Gastroesophageal sphincter (tissue), 4 donors: ENCODE measurements around the gene PTPRD. TPM values are rescaled to one million over a fixed set of nuclear protein-coding genes. Genes with fewer than 3 reads are reported as not detected.

Experiments used
- ATAC-seq: fragments of 150-250 bp; one replicate; pipeline ENCODE4 v1.9.1; 2016; ENCODE audit warnings: mild to moderate bottlenecking, moderate library complexity
- H3K27ac ChIP-seq, 4 donors: fragments of 200-600 bp; sonication (generic) in 3 of 4; 1 replicate in 3 of 4; 2 replicates in 1 of 4; pipeline ENCODE4 v1.5.1; 2016 to 2019
- H3K27me3 ChIP-seq: fragments of 200-600 bp; sonication (generic); one replicate; pipeline ENCODE4 v1.5.1; 2019
- H3K36me3 ChIP-seq, 2 donors: fragments of 200-600 bp; sonication (generic); one replicate each; pipeline ENCODE4 v1.5.1; 2019; ENCODE audit warnings: control low read depth in 1 of 2
- H3K4me1 ChIP-seq, 3 donors: fragments of 200-600 bp; sonication (generic); 1 replicate in 2 of 3; 2 replicates in 1 of 3; pipeline ENCODE4 v1.5.1; 2016 to 2019; ENCODE audit warnings: control low read depth in 2 of 3
- H3K4me3 ChIP-seq, 2 donors: fragments of 200-600 bp; sonication (generic); one replicate each; pipeline ENCODE4 v1.5.1; 2019; ENCODE audit warnings: mild to moderate bottlenecking in 1 of 2, moderate library complexity in 1 of 2
- H3K9me3 ChIP-seq, 3 donors: fragments of 200-600 bp; sonication (generic); one replicate each; pipeline ENCODE4 v1.5.1; 2017 to 2019; ENCODE audit warnings: control low read depth in 2 of 3
- CTCF ChIP-seq, 4 experiments: fragments of 200-600 bp in 2 of 4; fragments of 450-650 bp in 2 of 4; sonication (generic) in 1 of 4; IDR thresholded peaks; one replicate each; pipeline ENCODE4 v1.5.1; 2017 to 2019; ENCODE audit warnings: antibody characterized with exemption in 4 of 4, mild to moderate bottlenecking in 2 of 4, moderate library complexity in 2 of 4
- EP300 ChIP-seq: sonication (generic); formaldehyde crosslinking; IDR thresholded peaks from one replicate; pipeline ENCODE4 v1.6.1; 2017; ENCODE audit warnings: antibody characterized with exemption, mild to moderate bottlenecking
- POLR2A ChIP-seq, 2 donors: fragments of 450-650 bp; IDR thresholded peaks; one replicate each; pipeline ENCODE4 v1.6.1; 2017; ENCODE audit warnings: antibody characterized with exemption in 2 of 2, mild to moderate bottlenecking in 2 of 2, moderate library complexity in 1 of 2
- POLR2AphosphoS5 ChIP-seq: sonication (generic); formaldehyde crosslinking; IDR thresholded peaks from one replicate; pipeline ENCODE4 v1.6.1; 2017; ENCODE audit warnings: antibody characterized with exemption
- WGBS, 2 donors: methylation state at CpG; one replicate each; pipeline ENCODE4 v1.1.5; 2018; ENCODE audit warnings: low coverage in 1 of 2; 5-methylcytosine and 5-hydroxymethylcytosine counted together
- total RNA-seq, 4 donors: library from RNA; depleted of rRNA; stranded (reverse); fragments of >200 nt; gene quantifications; one replicate each; pipeline ENCODE4 v1.1.0, GENCODE V29; 2016

Gene PTPRD
- total RNA-seq, 4 donors from 2014 or later: 3.5 to 53.9 (median 15.8) TPM

DNA sequence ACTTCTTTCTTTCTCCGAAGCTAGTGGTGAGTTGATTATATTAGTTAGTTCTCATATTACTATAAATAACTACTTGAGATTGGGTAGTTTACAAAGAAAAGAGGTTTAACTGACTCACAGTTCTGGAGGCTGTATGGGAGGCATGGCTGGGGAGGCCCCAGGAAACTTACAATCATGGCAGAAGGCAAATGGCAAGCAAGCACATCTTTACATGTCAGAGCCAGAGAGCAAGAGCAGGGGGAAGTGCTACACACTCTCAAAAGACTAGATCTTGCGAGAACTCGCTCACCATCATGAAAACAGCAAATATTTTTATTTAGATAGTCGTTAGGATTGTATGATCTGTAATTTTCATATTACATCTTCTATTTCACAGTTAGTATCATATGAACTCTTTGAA is 711.2 kb downstream of the PTPRD start:
- H3K4me3 ChIP-seq: no peak overlapping the region
- TF ChIP-seq CTCF (IDR thresholded peaks at IDR 0.05): no peak
- no peak for TF ChIP-seq POLR2AphosphoS5
- TF ChIP-seq EP300: no peak
- TF ChIP-seq POLR2A (IDR thresholded peaks at IDR 0.05): no peak
- ATAC-seq: no peak
- whole genome bisulfite sequencing, 2 donors: 32 to 37% methylated on average over 4 of the region's 4 CpGs
- no peaks in the 10 kb centered on the region for H3K27me3 ChIP-seq
- no peaks in the 10 kb centered on the region for H3K4me1 ChIP-seq
- no peaks in the 10 kb centered on the region for H3K9me3 ChIP-seq
- no peaks in the 10 kb centered on the region for H3K36me3 ChIP-seq
- H3K27ac ChIP-seq: no peak overlapping the region

GRCh38 chr9:9893837-9894236 is 719.0 kb downstream of the PTPRD start:
- H3K27ac ChIP-seq: no peak overlapping the region
- H3K27me3 ChIP-seq: no peaks in the 10 kb centered on the region
- H3K9me3 ChIP-seq: no peaks in the 10 kb centered on the region
- H3K4me3 ChIP-seq: no peak overlapping the region
- ATAC-seq: no peak
- H3K36me3 ChIP-seq: no peaks in the 10 kb centered on the region
- TF ChIP-seq CTCF (IDR thresholded peaks at IDR 0.05): no peak
- TF ChIP-seq POLR2AphosphoS5: no peak
- no peak for TF ChIP-seq EP300
- no peak for TF ChIP-seq POLR2A (IDR thresholded peaks at IDR 0.05)
- H3K4me1 ChIP-seq: no peaks in the 10 kb centered on the region
- 29 to 57% methylated on average over 1 of the region's 1 CpG for WGBS, 2 donors

DNA sequence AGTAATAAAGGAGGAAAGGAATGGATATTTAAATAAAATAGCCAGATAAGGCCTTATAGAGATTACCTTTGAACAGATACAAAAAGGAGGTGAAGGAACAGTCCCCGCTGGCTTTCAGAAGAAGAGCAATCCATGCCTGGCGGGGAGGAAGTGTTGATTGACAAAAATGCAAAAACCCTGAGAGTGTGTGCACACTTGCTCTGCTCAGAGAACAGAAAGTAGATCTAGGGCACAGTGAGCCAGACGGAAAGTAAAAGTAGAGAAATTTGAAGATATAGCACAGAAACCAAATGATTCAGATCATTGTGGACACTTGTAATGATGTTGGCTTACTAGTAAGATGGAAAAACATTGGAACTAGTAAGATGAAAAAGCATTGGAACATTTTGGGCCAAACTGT is 720.6 kb downstream of the PTPRD start:
- Histone ChIP-seq H3K4me1 (no peaks in the 10 kb centered on the region), H3K27me3 (no peaks in the 10 kb centered on the region), H3K36me3 (no peaks in the 10 kb centered on the region), H3K9me3 (no peaks in the 10 kb centered on the region), H3K4me3 (no peak overlapping the region), H3K27ac (no peak overlapping the region)
- WGBS, 2 donors: 88 to 93% methylated on average over 2 to 3 of the region's 3 CpGs
- no peak for ATAC-seq
- no peak for TF ChIP-seq CTCF (IDR thresholded peaks at IDR 0.05)
- no peak for TF ChIP-seq POLR2AphosphoS5
- TF ChIP-seq EP300: no peak
- TF ChIP-seq POLR2A (IDR thresholded peaks at IDR 0.05): no peak

DNA sequence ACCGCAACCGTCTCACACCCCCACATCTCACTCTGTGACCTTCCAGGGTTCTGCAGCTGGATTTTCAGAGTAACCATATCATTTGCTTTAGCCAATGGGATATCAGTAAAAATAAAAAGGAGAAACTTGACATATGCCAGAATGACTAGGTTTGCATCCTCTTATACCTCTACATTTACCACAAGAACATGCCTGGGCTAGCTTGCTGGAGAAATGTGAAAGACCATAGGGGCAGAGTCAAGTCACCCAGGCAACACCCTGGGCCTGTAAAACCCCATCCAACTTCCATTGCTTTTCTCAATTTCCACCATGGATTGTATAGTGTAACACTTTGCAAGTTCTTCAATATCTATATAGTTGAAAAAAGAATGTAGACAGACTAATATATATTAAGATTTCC is 731.1 kb downstream of the PTPRD start:
- TF ChIP-seq EP300: no peak
- H3K27me3 ChIP-seq: no peaks in the 10 kb centered on the region
- no peaks in the 10 kb centered on the region for H3K9me3 ChIP-seq
- no peak for ATAC-seq
- H3K4me1 ChIP-seq: no peaks in the 10 kb centered on the region
- H3K36me3 ChIP-seq: no peaks in the 10 kb centered on the region
- 89 to 90% methylated on average over 2 of the region's 2 CpGs for WGBS, 2 donors
- H3K27ac ChIP-seq: no peak overlapping the region
- no peak overlapping the region for H3K4me3 ChIP-seq

GRCh38 chr9:9874270-9874669 is 738.5 kb downstream of the PTPRD start:
- Histone ChIP-seq H3K4me3 (no peak overlapping the region), H3K27ac (no peak overlapping the region), H3K4me1 (no peaks in the 10 kb centered on the region), H3K27me3 (no peaks in the 10 kb centered on the region), H3K36me3 (no peaks in the 10 kb centered on the region), H3K9me3 (no peaks in the 10 kb centered on the region)
- WGBS, 2 donors: 9 to 29% methylated on average over 3 of the region's 3 CpGs
- no peak for TF ChIP-seq CTCF (IDR thresholded peaks at IDR 0.05)
- no peak for TF ChIP-seq EP300
- no peak for TF ChIP-seq POLR2A (IDR thresholded peaks at IDR 0.05)
- TF ChIP-seq POLR2AphosphoS5: no peak
- ATAC-seq: no peak
